Common myeloid progenitor, CD34-positive (primary cell): ENCODE data around the gene TMEM54.

Experiments
- CTCF ChIA-PET: fragments of 350-600 bp; sonication (Branson Sonifier 250); formaldehyde crosslinking; loops from one replicate; lab custom pipeline; 2021; ENCODE audit warnings: antibody characterized with exemption; lab: Charles Lee
- POLR2A ChIA-PET: fragments of 350-600 bp; sonication (Branson Sonifier 250); formaldehyde crosslinking; loops from one replicate; lab custom pipeline; 2021; ENCODE audit warnings: antibody characterized with exemption; lab: Charles Lee
- DNase-seq, 3 donors: peaks; one replicate each; pipeline versions ENCODE4 v3.0.0 to v3.0.0-alpha.2; 2013
- H3K27ac ChIP-seq, 2 experiments: 1 replicate in 1 of 2; 2 replicates in 1 of 2; pipeline ENCODE4 v1.7.0; 2013; ENCODE audit warnings: inconsistent platforms in 2 of 2, low read length in 2 of 2, mild to moderate bottlenecking in 2 of 2, low read depth in 1 of 2, moderate library complexity in 1 of 2; ENCODE audit not compliant: severe bottlenecking in 2 of 2, insufficient read depth in 1 of 2, poor library complexity in 1 of 2
- H3K27me3 ChIP-seq, 5 experiments: replicated peaks in 2 of 5; 1 replicate in 3 of 5; 2 replicates in 2 of 5; pipeline versions ENCODE4 v1.6.1 to v1.7.0; 2013; ENCODE audit warnings: low read length in 4 of 5, mild to moderate bottlenecking in 2 of 5, moderate library complexity in 2 of 5, inconsistent platforms in 1 of 5; ENCODE audit not compliant: insufficient read depth in 5 of 5, control insufficient read depth in 4 of 5
- H3K36me3 ChIP-seq, 4 experiments: 1 replicate in 2 of 4; 2 replicates in 2 of 4; pipeline versions ENCODE4 v1.6.1 to v1.7.0; 2013; ENCODE audit warnings: low read length in 3 of 4, control low read depth in 1 of 4, mild to moderate bottlenecking in 1 of 4; ENCODE audit not compliant: control insufficient read depth in 4 of 4, insufficient read depth in 4 of 4
- H3K4me1 ChIP-seq, 4 experiments: 1 replicate in 3 of 4; 2 replicates in 1 of 4; pipeline versions ENCODE4 v1.6.1 to v1.7.1; 2013; ENCODE audit warnings: low read length in 3 of 4, mild to moderate bottlenecking in 3 of 4, control low read depth in 1 of 4, inconsistent platforms in 1 of 4, moderate library complexity in 1 of 4; ENCODE audit not compliant: control insufficient read depth in 4 of 4, insufficient read depth in 4 of 4; ENCODE audit errors: control extremely low read depth in 1 of 4
- H3K4me3 ChIP-seq, 7 experiments: 1 replicate in 4 of 7; 2 replicates in 3 of 7; pipeline versions ENCODE4 v1.5.1 to v1.7.0; 2013; ENCODE audit warnings: mild to moderate bottlenecking in 7 of 7, low read length in 6 of 7, moderate library complexity in 6 of 7, inconsistent platforms in 2 of 7, low read depth in 2 of 7, control low read depth in 1 of 7; ENCODE audit not compliant: insufficient read depth in 4 of 7, control insufficient read depth in 1 of 7; ENCODE audit errors: extremely low read depth in 1 of 7
- H3K9me3 ChIP-seq, 5 experiments: 1 replicate in 4 of 5; 2 replicates in 1 of 5; pipeline versions ENCODE4 v1.6.1 to v1.7.1; 2013; ENCODE audit warnings: low read length in 4 of 5, mild to moderate bottlenecking in 2 of 5, inconsistent platforms in 1 of 5, low read depth in 1 of 5, moderate library complexity in 1 of 5; ENCODE audit not compliant: control insufficient read depth in 4 of 5, insufficient read depth in 2 of 5; ENCODE audit errors: control extremely low read depth in 1 of 5
- WGBS: methylation state at CpG from one replicate; pipeline ENCODE4 v1.1.5; 2013; ENCODE audit not compliant: insufficient coverage; 5-methylcytosine and 5-hydroxymethylcytosine counted together

TMEM54 gene

DNA sequence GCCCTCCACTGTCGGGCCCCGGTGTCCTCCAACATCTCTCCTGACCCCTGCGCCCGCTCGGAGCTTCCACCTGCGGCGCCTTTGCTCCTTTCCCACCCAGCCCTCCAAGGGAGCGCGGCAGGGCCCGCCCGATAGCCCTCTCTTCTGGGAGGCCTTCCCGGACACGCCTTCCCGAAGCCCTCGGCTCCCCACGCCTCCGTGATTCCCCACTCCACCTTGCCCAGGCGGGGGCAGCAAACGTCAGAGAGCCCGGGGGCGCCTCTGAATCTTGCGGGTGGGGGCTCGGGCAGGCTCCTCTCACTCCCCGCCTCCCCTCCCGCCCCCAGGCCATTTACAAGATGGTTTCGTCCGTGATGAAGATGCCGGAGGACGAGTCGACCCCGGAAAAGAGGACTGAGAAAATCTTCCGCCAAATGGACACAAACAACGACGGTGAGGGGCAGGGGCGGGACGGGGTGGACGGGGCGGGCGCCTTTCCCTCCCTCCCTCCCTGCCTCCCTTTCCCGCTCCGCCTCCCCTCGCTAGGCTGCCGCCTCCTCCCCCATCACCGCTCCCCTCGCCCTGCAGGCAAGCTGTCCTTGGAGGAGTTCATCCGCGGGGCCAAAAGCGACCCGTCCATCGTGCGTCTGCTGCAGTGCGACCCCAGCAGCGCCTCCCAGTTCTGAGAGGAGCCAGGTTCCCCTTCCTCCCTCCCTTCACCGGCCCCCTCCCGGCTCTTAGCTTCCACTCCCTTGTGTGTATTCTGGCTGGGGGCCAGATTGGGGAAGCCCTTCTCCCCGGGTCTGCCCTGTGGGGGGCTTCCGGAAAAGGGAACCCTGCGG lies 7.8 kb downstream of the TMEM54 start:
- Histone ChIP-seq H3K9me3 (peaks cover 0 to 5% (median 0%) of the 10 kb centered on the region in 5 experiments), H3K27ac (no peak overlapping the region), H3K36me3 (no peaks in the 10 kb centered on the region), H3K4me1 (peaks cover 0 to 16% (median 11%) of the 10 kb centered on the region in 4 experiments), H3K27me3 (peaks cover 0 to 89% (median 41%) of the 10 kb centered on the region in 5 experiments), H3K4me3 (peak overlapping the region in 6 of 7 experiments; percentile 6 to 67 (median 40))
- WGBS: 1% methylated on average over 46 of the region's 58 CpGs
- POLR2A ChIA-PET: no interaction called here
- no peak for DNase-seq
- CTCF ChIA-PET: interaction anchor here (0.8 to 5.2 kb wide), 10 partner anchors 12 to 193 kb away, joined by 3 to 23 read pairs (median 6); no protein-coding TSS in a partner anchor

DNA sequence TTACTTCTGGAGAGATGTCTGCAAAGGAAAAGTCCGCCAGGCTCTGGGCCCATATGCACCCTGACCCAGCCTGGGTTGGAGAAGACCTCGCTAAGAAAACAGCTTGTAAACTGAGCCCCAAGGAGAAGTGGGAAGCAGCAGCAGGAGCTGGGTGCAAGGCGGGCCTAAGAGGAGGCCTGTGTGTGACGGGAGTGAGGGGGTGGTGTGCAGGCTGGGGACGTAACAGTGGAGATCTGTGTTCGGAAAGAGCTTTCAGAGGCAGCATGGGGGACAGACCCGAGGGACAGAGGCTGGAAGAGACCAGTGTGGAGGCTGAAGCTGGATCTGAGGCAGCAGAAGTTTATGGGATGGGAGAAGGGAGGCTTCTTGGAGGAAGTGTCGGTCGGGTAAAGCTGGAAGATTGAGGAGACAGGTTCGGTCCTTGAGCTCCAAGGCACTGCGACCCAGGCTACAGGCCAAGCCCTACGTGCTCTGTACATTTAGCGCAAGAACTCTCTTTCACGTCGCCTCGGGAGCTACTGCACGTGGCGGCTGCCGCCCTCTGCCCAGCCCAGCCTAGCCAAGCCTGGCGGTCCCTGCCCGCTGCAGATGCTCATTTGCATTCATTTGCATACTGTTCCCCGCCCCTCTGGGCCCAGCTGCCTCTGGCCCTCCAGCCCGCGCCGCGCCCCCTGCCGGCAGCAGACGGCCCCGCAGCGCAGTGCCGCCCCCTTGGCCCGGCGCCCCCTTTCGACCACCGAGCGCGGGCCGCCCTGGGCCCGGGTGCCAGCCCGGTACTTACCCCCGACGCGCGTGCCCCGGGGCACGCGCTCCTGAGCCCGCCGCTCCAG lies 8.6 kb downstream of the TMEM54 start:
- peak overlapping the region in 5 of 7 experiments; percentile 6 to 67 (median 52) for H3K4me3 ChIP-seq
- WGBS: 25% methylated on average over 34 of the region's 49 CpGs
- peaks cover 0 to 93% (median 40%) of the 10 kb centered on the region in 5 experiments for H3K27me3 ChIP-seq
- ChIA-PET CTCF (interaction anchor here (0.8 to 5.2 kb wide), 13 partner anchors 9 to 194 kb away, joined by 3 to 23 read pairs (median 4); no protein-coding TSS in a partner anchor), POLR2A (no interaction called here)
- no peak overlapping the region for H3K27ac ChIP-seq
- peaks cover 0 to 16% (median 11%) of the 10 kb centered on the region in 4 experiments for H3K4me1 ChIP-seq
- no peaks in the 10 kb centered on the region for H3K36me3 ChIP-seq
- peaks cover 0 to 5% (median 0%) of the 10 kb centered on the region in 5 experiments for H3K9me3 ChIP-seq
- DNase-seq: peak; percentile 58 to 74 (median 73)

DNA sequence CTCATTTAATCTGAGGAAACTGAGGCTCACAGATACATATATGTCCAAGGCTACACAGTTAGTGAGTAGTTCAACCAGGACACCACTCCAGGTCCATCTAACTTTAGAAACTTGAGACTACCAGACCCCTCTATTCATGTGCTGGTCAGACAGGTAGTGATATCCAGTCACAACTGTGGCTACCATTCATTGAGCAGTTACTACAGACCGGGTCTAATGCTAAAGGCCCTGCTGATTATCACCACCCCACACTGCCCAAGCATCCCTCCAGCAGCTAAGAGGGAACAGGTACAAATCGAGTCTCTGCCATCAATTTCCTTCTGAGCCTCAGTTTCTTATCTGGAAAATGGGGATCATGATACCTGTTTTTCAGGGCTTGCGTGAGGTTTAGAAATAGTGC lies 9.6 kb downstream of the TMEM54 start:
- no peak overlapping the region for H3K4me3 ChIP-seq
- no peaks in the 10 kb centered on the region for H3K36me3 ChIP-seq
- CTCF ChIA-PET: interaction anchor here (0.8 to 5.2 kb wide), 7 partner anchors 8 to 195 kb away, joined by 3 to 23 read pairs (median 8); no protein-coding TSS in a partner anchor
- peaks cover 0 to 5% (median 0%) of the 10 kb centered on the region in 5 experiments for H3K9me3 ChIP-seq
- no peak overlapping the region for H3K27ac ChIP-seq
- POLR2A ChIA-PET: no interaction called here
- 96% methylated on average over 3 of the region's 3 CpGs for WGBS
- peaks cover 0 to 97% (median 41%) of the 10 kb centered on the region in 5 experiments for H3K27me3 ChIP-seq
- no peak for DNase-seq
- peaks cover 0 to 21% (median 12%) of the 10 kb centered on the region in 4 experiments for H3K4me1 ChIP-seq

DNA sequence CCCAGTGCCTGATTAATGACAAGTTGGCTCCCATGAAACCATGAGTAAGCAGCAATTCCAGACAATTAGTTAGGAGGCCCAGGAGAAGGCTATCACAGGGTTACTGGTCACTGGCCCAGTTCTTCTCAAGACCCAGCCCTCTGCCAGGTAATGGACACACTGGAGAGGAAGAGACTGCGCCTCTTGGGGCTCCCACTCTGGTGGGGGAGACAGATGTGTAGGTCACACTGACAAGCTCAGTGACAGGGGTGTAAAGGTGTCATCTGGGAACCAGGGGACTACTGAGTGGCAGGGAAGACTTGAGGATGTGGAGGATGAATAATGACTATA lies 10.0 kb downstream of the TMEM54 start:
- peaks cover 0 to 98% (median 37%) of the 10 kb centered on the region in 5 experiments for H3K27me3 ChIP-seq
- no peaks in the 10 kb centered on the region for H3K36me3 ChIP-seq
- no CpG with 5 or more reads among the region's 1 CpG for WGBS
- H3K9me3 ChIP-seq: peaks cover 0 to 5% (median 0%) of the 10 kb centered on the region in 5 experiments
- no peak overlapping the region for H3K27ac ChIP-seq
- no peak overlapping the region for H3K4me3 ChIP-seq
- DNase-seq: no peak
- CTCF ChIA-PET: interaction anchor here (1.0 to 5.2 kb wide), 7 partner anchors 9 to 195 kb away, joined by 3 to 23 read pairs (median 8); no protein-coding TSS in a partner anchor
- POLR2A ChIA-PET: no interaction called here
- H3K4me1 ChIP-seq: peaks cover 0 to 21% (median 12%) of the 10 kb centered on the region in 4 experiments

DNA sequence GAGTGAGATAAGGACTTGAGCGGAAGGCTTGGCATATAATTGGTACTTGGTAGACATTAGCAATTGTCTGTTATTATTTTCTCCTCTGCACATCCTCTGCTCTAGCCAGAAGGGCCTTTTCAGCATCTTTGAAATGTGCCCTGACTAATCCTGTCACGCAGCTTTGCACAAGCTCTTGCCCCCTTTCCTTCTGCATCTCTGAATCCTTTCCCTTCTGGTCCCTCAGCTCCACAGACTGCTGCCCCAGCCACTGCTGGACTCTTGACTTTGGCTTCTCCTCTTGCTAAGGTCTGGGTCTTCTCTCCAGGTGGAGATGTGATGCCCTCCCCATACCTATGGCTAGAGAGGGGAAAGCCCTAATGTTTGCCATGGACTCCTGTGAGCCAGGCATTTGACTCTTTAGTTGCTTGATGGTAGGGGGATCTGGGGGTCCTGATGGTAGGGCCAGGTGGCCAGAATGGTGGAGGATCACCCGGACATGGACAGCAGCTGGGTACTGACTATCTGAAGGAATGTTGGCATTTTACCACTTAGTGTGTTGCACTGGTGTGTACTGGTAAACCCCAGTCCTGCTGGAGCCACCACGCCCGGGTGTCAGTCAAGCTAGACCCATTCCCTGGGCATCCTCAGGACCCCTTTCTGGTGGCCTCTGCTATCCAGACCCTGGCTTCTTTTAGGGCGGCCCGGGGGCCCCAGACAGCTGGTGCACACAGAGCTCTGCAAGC lies 10.5 kb downstream of the TMEM54 start:
- peaks cover 0 to 5% (median 0%) of the 10 kb centered on the region in 5 experiments for H3K9me3 ChIP-seq
- DNase-seq: no peak
- H3K27ac ChIP-seq: no peak overlapping the region
- CTCF ChIA-PET: interaction anchor here (1.0 to 5.2 kb wide), 9 partner anchors 9 to 196 kb away, joined by 3 to 23 read pairs (median 6); no protein-coding TSS in a partner anchor
- no peak overlapping the region for H3K4me3 ChIP-seq
- 92% methylated on average over 5 of the region's 7 CpGs for WGBS
- peaks cover 0 to 24% (median 17%) of the 10 kb centered on the region in 4 experiments for H3K4me1 ChIP-seq
- H3K27me3 ChIP-seq: peaks cover 0 to 98% (median 37%) of the 10 kb centered on the region in 5 experiments
- POLR2A ChIA-PET: no interaction called here
- H3K36me3 ChIP-seq: no peaks in the 10 kb centered on the region

DNA sequence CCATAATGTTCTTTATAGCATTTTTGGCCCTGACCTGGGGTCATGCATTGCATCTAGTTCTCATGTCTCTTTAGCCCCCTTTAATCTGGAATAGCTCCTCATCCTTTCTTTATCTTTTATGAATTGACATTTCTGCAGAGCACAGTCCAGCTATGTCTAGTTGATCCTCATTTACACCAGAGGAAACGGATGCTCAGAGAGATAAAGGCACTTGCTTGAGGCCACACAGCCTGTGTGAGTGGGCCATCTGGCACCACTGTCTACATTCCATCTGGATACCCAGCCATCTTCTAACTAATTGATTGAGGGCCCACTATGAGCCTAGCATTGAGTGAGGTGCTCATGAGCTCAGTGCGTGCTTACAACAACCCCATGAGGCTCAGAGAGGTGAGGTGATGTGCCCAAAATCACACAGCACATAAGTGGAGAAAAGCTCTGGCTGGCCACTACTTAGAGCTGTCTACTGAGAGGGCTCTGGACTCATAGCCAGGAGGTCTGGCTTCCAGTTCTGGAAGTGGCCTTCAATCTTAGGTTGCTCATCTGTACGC lies 11.4 kb downstream of the TMEM54 start:
- Histone ChIP-seq H3K4me3 (no peak overlapping the region), H3K9me3 (peaks cover 0 to 5% (median 0%) of the 10 kb centered on the region in 5 experiments), H3K36me3 (no peaks in the 10 kb centered on the region), H3K27me3 (peaks cover 0 to 98% (median 44%) of the 10 kb centered on the region in 5 experiments), H3K4me1 (peaks cover 0 to 24% (median 17%) of the 10 kb centered on the region in 4 experiments), H3K27ac (no peak overlapping the region)
- ChIA-PET CTCF (interaction anchor here (1.0 to 5.2 kb wide), 10 partner anchors 7 to 194 kb away, joined by 3 to 23 read pairs (median 4); no protein-coding TSS in a partner anchor), POLR2A (no interaction called here)
- WGBS: 100% methylated on average over 1 of the region's 3 CpGs
- no peak for DNase-seq
